Left lung (tissue), 10 donors: ENCODE results near the gene ABHD16A. TPM values are rescaled to one million over a fixed set of nuclear protein-coding genes. Genes with fewer than 3 reads are reported as not detected.

Experiments
- ATAC-seq: fragments of 200-7000 bp; cut with Tn5 transposase; one replicate; pipeline ENCODE4 v1.9.1; 2020; ENCODE audit warnings: moderate library complexity
- DNase-seq, 4 donors: peaks; one replicate each; pipeline ENCODE4 v3.0.0-alpha.2; 2013 to 2020
- H3K27ac ChIP-seq, 2 donors: fragments of 200-600 bp; sonication (generic) in 1 of 2; one replicate each; pipeline versions ENCODE4 v1.5.0 to v1.8.0; 2020 to 2021
- H3K27me3 ChIP-seq, 2 donors: fragments of 200-600 bp; sonication (generic) in 1 of 2; one replicate each; pipeline versions ENCODE4 v1.5.0 to v1.8.0; 2020 to 2021
- H3K36me3 ChIP-seq, 2 donors: fragments of 200-600 bp; sonication (generic) in 1 of 2; one replicate each; pipeline versions ENCODE4 v1.5.0 to v1.8.0; 2020 to 2021
- H3K4me1 ChIP-seq, 2 donors: fragments of 200-600 bp; one replicate each; pipeline ENCODE4 v1.8.0; 2021
- H3K4me3 ChIP-seq, 2 donors: fragments of 200-600 bp; sonication (generic) in 1 of 2; one replicate each; pipeline versions ENCODE4 v1.5.0 to v1.8.0; 2020 to 2021; ENCODE audit warnings: mild to moderate bottlenecking in 1 of 2
- H3K9me3 ChIP-seq, 2 donors: fragments of 200-600 bp; sonication (generic) in 1 of 2; one replicate each; pipeline versions ENCODE4 v1.5.0 to v1.8.0; 2020 to 2021
- CTCF ChIP-seq, 2 donors: fragments of 200-600 bp; sonication (generic) in 1 of 2; IDR thresholded peaks; one replicate each; pipeline versions ENCODE4 v1.5.0 to v1.8.0; 2021; ENCODE audit warnings: antibody characterized with exemption in 2 of 2
- intact Hi-C, 2 donors: fragments of 100-400 bp; cut with DNase I; formaldehyde crosslinking; loops; one replicate each; pipeline versions ENCODE4 v1.11.2 to v1.14.2; 2022
- polyA plus RNA-seq, 6 donors: library from polyadenylated mRNA; unstranded; fragments of 120-200 nt; gene quantifications; one replicate each; pipeline ENCODE4 v1.2.1, GENCODE V29; 2013; ENCODE audit not compliant: insufficient read length in 6 of 6
- total RNA-seq, 2 donors: library from RNA; stranded (reverse); fragmentation: NEBNext Ultra II Directional; extraction: Animal tissue kit (Norgen Biotek cat#: 25700); gene quantifications; one replicate each; pipeline ENCODE4 v1.2.1, GENCODE V29; 2021
- donor health status: DM: no; HTN: yes; CAD: no.
- donor health status: DM: no; HTN: no; CAD: no.

The ABHD16A gene
- total and polyA plus RNA-seq, 8 donors: 53.6 to 63.9 (median 58.1) TPM

DNA sequence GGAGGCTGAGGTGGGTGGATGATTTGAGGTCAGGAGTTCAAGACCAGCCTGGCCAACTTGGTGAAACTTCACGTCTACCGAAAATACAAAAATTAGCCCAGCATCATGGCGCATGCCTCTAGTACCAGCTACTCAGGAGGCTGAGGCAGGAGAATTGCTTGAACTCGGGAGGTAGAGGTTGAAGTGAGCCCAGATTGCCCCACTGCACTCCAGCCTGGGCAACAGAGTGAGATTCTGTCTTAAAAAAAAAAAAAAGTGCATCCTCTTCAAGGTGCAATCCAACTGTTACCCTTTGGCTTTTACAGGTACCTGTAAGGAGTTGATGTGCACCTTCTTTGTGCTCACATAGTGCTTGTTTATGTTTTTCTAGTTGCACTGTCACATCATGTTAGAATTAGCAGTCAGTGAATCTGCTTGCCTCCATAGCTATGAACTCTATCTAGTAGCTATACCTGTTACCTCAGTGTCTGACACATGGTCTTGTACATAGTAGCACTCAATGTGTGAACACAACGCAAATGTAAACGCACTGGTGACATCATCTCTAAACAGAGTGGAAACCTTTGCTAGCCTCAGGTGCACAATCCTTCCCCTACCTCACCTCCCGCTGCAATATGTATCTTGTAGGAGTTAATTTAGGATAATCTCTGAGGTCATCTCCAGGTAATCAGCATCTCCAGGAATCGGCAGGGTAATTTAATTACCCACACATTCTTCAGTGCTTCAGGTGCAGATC is 46.3 kb upstream of the ABHD16A start:
- intact Hi-C loops: no loop called here
- no peak for ATAC-seq
- no peak for TF ChIP-seq CTCF (IDR thresholded peaks at IDR 0.05)

GRCh38 chr6:31744422-31744821 is 41.3 kb upstream of the ABHD16A start:
- DNase-seq (no peak), ATAC-seq (no peak)
- TF ChIP-seq CTCF (IDR thresholded peaks at IDR 0.05): no peak
- peaks cover 5 to 10% of the 10 kb centered on the region in 2 donors for H3K4me1 ChIP-seq
- no peak overlapping the region for H3K4me3 ChIP-seq
- intact Hi-C loops: no loop called here
- H3K27ac ChIP-seq: no peak overlapping the region
- no peaks in the 10 kb centered on the region for H3K27me3 ChIP-seq
- H3K9me3 ChIP-seq: no peaks in the 10 kb centered on the region
- H3K36me3 ChIP-seq: no peaks in the 10 kb centered on the region

More for the DNA sequence above, 46.3 kb upstream of the ABHD16A start:
- Histone ChIP-seq H3K27ac (no peak overlapping the region), H3K4me1 (no peaks in the 10 kb centered on the region), H3K4me3 (no peak overlapping the region), H3K27me3 (no peaks in the 10 kb centered on the region), H3K9me3 (no peaks in the 10 kb centered on the region), H3K36me3 (no peaks in the 10 kb centered on the region)
- DNase-seq: no peak

DNA sequence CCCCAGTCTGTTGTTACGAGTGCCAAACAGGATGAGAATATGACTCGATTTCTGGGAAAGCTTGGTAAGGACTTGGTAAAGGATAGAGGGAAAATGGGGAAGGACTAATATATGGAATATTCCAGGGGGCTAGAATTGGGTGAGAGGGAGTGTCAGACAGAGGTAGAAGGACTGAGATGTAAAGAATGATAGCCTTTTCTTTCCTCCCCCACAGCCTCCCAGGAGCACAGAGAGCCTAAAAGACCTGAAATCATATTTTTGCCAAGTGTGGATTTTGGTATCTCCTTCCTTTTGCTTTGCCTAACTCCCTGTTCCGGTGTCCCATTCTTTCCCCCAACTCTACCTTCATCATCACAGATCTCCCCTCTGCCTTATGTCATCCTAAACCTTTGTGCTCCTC is 39.8 kb upstream of the ABHD16A start:
- intact Hi-C loops: no loop called here
- no peaks in the 10 kb centered on the region for H3K9me3 ChIP-seq
- no peak for DNase-seq
- no peak overlapping the region for H3K4me3 ChIP-seq
- peaks cover 16 to 24% of the 10 kb centered on the region in 2 donors for H3K4me1 ChIP-seq
- no peak for ATAC-seq
- H3K36me3 ChIP-seq: no peaks in the 10 kb centered on the region
- H3K27ac ChIP-seq: no peak overlapping the region
- TF ChIP-seq CTCF (IDR thresholded peaks at IDR 0.05): no peak
- H3K27me3 ChIP-seq: no peaks in the 10 kb centered on the region

DNA sequence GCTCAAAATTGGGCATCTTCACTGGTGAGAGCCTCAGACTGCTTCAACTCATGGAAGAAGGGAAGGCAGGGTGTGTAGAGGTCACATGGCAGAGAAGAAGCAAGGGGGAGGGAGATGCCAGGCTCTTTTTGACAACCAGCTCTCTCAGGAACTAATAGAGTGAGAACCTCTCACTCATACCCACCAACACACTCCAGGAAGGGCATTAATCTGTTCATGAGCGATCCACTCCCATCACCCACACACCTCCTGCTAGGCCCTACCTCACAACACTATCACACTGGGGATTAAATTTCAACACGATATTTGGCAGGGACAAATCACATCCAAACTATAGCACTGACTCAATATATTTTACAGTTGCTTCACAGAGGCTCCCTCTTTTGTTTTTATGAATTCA is 38.7 kb upstream of the ABHD16A start:
- DNase-seq: no peak
- ATAC-seq: no peak
- intact Hi-C loops: no loop called here

More for the DNA sequence above, 38.7 kb upstream of the ABHD16A start:
- no peak overlapping the region for H3K4me3 ChIP-seq
- H3K9me3 ChIP-seq: no peaks in the 10 kb centered on the region
- H3K4me1 ChIP-seq: peaks cover 24 to 35% of the 10 kb centered on the region in 2 donors
- no peak overlapping the region for H3K27ac ChIP-seq
- no peak for TF ChIP-seq CTCF (IDR thresholded peaks at IDR 0.05)
- no peaks in the 10 kb centered on the region for H3K36me3 ChIP-seq
- no peaks in the 10 kb centered on the region for H3K27me3 ChIP-seq
